GM21367 (cell line): ENCODE results near the gene BOLL.
"Not testable (repeated sequence)": the region's sequence is repeated elsewhere in the genome, so short reads cannot be mapped to it uniquely, and the experiment has no call there.

Experiments used
- ATAC-seq: cut with Tn5 transposase; IDR thresholded peaks from one replicate; pipeline ENCODE4 v1.9.1; 2021; ENCODE audit not compliant: unreplicated experiment

Gene BOLL, protein sequence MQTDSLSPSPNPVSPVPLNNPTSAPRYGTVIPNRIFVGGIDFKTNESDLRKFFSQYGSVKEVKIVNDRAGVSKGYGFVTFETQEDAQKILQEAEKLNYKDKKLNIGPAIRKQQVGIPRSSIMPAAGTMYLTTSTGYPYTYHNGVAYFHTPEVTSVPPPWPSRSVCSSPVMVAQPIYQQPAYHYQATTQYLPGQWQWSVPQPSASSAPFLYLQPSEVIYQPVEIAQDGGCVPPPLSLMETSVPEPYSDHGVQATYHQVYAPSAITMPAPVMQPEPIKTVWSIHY

DNA sequence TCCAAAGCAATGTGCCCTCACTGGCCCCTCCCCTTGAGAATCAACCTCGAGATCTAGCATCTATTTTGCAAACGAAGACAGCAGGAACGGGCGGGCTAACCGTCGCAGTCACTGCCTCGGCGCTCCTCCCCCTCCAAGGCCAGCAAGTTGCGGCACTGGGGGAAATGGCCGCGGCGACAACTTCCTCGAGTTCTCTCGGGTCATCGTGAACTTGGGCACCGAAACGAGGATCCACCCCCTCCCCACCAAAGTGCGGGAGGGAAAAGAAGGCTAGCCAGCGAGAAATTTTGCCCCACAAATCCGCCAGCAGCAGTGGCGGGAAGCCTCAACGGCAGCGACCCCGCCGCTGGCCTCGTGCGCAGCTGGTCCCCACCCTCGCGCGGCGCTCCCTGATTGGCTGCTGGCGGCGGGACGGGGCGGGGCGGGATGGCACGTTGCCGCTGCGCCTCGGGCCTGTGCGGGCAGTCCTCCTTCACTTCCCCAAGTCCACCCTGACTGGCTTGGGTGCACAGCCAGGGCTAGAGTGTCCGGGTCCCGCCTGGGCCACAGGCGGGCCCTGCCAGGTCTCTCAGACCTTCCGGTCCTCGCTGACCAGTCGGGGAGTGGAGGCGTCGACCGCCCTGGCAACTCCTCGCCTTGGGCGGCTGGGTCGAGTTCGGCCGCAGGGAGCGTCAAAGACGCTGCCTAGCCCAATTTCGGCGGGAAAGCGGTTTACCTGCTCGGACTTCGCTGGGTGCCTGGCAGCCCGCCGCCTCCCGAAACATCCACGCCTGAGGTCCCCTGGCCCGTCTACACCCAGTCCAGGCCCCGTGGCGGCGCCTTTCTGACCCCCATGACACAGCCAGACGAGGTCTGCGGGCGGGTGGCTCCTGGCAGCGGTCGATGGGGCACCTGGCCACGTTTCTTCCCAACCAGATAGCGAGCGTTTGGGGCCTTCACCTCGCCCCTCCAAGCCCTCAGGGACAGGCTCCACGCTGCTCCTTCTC is at the start of gene BOLL:
Gene BOLL, minus strand, starts transcription at position 364 of the 986 bp plus-strand sequence. CDS start 3,469 bp downstream, outside the sequence.
- ATAC-seq = no peak

DNA sequence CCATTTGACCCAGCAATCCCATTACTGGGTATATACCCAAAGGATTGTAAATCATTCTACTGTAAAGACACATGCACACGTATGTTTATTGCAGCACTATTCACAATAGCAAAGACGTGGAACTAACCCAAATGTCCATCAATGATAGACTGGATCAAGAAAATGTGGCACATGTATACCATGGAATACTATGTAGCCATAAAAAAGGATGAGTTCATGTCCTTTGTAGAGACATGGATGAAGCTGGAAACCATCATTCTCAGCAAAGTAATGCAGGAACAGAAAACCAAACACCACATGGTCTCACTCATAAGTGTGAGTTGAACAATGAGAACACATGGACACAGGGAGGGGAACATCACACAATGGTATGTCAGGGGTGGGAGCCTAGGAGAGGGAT is 49.7 kb upstream of the BOLL start:
- not testable (repeated sequence) for ATAC-seq

DNA sequence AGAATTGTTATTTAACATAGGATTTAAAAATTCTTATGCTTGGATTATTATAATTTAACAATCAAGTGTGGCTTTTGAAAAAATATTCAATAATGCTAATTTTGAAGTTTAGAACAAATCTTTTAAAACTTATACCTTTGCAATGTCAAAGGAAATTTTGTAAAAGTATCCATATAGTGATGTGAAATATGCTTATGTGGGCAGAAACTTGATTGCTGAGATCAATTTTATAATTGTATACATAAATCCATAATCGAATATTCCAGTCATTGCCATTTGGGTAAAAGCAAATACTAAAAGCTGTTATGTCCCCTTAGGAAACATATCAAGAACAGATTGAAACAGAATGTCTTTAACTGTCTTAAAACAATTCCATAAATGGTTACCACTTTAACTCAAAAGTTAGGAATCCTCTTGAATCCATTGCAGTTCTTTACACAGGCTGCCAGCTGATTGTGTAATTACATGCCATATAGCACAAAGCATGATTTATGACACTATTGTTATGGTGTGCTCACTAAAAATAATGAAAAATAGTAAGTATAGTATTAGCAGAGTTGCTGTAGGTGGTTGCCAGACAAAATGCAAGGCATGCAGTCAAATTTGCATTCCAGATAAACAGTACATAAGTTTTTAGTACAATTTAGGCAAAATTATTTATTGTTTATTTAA is 43.5 kb upstream of the BOLL start:
- ATAC-seq = no peak

DNA sequence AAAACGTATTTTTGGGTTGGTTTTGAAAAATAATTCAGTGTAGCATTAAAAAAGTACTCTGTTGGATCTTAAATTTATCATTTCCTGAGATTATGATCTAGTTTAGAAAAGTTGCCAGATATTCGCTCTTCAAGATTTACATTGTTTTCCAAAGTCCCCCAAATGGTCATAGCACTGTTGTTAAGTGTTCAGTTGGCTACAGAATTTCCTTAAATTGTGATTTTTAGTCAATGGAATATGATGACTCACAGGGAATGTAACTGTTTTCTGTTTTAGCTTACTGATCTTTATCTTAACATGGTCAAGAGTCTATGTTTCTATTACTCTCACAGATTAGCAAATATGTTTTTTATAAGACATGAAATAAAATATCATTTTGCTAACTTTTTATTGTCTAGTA is 42.5 kb upstream of the BOLL start:
- ATAC-seq = no peak

DNA sequence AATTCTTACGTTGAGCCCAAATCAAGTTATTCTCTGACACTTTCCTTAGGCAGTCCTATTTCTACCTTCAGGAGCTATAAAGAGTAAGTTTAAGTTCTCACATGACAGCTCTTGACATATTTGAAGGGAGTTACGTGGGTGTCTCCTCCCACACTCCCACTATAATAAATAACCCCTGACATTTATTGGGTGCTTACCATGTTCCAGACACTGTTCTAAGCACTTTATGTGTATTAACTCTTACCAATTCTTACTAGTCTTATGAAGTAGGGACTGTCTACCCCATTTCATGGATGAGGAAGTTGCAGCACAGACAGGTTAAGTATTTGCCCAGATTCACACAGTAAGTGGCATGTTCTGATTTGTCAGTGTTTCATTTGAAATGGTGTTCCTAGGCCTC is 37.2 kb upstream of the BOLL start:
- no peak for ATAC-seq

DNA sequence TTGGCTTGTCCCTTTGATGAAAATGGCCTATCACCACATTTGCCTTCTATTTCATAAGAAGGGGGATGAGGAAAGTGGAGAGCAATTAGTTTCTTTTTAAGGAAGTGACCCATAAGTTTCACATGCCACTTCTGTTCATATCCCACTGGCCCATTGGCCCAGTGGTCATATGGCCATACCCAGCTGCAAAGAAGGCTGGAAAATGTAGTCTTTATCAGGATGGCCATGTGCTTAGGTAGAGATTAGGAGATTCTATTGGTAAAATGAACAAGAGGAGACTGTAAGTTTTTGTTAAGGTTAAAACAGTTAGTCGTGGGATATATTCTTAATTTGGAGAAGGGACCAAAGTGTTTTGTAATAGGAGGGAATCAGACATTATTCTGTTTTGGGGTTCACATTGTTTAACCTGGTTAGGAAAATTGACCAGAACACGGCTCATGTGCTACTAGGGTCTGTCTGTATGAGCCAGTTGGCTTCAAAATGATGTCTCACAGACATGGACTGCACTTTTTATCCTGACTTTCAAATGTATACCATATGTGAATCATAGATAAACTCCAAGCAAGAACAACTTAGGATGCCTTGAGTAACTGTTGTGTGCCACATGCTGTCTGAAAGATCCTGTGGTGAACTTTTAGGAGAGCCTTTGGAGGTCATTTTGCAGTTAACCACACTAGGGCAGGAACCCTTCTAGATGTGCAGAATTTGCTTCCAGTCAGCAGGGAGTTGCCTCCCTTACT is 36.6 kb upstream of the BOLL start:
- no peak for ATAC-seq

DNA sequence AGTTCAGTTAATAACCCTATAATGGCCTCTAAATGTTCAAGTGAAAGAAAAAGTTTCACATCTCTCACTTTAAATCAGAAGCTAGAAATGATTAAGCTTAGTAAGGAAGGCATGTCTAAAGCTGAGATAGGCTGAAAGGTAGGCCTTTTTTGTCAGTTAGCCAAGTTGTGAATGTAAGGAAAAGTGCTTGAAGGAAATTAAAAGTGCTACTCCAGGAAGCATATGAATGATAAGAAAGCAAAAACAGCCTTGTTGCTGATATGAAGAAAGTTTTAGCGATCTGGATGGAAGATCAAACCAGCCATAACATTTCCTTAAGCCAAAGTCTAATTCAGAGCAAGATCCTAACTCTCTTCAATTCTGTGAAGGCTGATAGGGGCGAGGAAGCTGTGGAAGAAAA is 29.4 kb upstream of the BOLL start:
- ATAC-seq = no peak

DNA sequence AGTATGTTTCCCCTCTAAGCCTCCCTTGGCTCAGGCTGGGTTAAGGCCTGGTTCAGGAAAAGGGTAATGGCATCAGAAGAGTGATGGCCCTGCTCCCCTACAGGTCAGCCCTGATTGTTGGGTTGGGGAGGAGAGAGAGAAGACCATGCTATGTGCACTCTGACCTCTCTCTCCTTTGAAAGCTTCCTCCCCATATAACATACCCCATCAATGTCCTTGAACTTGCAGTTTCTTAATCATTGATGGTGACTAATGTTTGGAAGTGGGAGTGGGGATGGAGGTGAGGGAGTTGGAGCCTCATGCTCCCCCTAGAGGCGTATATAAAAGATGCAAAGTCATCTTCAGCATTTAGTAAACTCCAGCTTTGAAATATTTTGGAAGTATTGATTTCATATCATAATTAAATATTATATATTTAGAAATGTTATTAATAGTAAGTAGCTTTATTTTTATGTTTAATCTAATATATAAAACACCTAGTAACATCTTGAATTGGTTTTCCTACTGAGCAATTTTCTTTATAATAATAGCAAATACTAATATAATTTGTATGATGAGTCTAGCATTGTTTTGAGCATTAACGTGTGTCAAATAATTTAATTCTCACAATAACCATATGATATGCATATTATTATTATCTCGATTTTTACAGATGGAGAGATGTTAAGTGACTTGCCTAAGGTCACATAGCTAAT is 28.1 kb upstream of the BOLL start:
- no peak for ATAC-seq

DNA sequence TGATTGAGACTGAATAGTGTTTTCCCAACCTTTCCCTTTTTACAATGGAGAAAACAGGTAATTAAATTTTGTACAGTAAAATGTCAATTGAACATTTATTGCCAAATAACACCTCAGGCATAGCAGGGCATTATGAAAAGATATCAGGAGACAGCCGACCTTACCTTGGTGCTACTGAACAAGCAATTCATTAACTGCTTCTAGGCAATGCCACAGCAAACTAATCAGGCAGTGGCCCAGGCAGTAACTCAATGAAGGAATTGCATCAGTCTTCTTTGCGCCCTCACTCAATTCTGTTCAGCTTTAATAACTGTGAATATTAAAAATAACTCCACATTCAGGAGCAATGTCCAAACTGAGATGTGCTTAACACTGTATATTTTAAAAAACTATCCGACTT is 25.4 kb upstream of the BOLL start:
- ATAC-seq = no peak

DNA sequence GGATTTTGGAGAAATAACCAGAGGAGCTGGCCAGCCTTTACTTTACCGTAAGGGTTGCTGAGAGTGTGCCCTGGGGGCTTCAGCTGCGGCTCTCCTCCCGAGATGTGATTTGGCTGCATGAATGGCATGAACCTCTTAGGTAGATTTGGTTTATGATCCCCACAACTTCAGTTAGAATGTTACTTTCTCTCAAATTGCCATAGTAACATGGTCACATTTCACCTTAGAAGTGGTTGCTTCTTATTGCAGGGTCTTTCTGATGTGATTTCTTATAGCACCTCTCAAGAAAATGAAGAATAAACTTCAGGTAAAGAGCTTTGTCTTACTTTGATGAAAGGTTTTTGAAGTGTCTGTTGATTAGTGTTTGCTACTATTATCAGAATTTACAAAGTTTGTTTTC is 24.9 kb upstream of the BOLL start:
- ATAC-seq = no peak

DNA sequence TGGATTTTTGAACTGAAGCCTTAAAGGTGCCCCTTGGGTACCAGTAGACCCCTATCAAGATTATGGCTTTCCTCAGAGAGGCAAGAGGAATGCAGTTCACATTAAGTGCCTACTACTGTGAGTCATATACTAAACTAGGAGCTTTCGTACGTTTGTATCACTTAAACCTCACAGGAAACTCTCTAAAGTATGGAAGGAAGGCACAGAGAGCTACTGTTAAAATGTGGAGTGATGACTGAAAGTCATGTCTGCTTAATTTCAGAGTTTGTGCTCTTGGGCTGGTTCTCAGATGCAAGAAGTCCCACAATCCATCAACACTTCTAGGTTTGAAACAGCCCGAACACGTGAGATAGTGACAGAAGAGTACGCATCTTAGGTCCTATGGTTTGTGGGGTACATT is 23.9 kb upstream of the BOLL start:
- no peak for ATAC-seq

DNA sequence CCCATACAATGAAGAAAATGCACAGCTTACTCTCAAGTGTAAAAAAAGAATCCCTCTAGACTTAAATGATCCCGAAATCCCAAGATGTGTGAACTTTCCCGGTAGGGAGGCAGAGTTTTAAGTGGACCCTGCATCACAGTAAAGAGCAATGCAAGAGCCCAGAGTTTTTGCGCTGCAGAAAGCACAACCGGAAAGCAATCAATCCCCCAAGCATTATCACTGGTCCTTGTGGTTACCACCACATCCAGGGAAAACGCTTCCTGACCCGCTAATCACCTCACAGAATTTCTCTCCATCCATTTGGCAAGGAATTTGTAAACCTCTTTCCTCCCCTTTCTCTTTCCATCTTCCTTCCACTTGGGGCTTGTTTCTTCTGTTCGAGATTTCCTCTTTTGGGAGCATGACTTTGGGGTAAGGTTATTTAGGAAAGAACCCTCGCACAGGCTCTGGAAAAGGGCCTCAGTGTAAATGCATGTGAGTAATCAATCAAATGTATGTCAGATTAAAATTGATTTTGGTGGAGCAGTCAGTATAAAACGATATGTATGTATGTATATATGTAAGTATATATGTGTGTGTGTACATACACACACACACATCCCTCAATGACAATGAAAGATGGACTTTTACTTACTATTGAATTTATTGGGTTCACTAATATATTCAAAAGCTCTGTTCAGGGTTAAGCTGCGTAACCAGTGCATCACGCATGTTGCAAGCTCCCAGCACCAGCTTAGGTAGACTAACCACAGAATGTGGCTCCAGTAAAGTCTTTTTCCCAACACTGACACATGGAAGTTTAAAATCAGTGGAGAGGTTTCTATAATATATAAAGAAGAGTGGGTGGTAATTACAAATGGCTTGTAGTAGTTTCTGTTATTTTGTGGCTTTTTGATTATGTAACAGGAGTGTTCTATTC is 20.9 kb upstream of the BOLL start:
- ATAC-seq = no peak

DNA sequence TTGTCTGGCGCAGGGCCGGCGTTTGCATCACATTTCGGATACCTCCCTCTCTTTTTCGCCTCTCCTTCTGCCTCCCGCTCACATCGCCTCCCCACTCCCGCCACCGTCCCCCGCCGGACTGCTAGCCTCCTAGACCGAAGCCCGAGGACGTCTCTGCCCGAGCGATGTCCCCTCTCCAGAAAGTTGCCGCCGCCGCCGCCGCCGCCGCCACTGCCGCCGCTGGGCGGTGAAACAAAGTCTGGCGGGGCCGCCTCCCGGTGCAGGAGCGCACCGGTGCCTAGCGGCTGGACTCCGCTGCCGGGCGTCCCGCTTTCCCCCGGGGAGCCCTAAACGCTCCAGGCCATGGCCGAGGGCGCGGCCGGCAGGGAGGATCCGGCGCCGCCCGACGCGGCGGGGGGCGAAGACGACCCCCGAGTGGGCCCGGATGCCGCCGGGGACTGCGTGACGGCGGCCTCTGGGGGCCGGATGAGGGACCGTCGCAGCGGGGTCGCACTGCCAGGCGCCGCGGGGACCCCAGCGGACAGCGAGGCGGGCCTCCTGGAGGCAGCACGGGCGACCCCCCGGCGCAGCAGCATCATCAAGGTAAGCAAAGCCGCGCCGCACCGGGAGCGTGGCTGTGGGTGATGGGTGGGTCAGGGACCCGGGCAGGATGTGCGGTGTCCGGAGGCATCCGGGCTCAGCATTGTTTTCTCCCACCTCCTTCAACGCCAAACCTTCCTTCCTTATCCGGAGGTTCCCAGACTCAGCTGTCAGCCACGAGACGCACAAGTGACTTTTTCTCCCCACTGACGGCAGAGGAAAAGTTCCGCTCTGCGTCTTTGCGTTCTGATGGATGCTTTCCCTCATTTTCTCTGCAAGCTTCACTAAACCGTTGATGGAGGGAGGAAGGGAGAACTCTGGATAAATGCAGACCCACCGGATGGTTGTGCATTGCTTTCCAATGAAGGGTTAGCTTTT is 19.9 kb upstream of the BOLL start:
- peak; percentile 15 for ATAC-seq

DNA sequence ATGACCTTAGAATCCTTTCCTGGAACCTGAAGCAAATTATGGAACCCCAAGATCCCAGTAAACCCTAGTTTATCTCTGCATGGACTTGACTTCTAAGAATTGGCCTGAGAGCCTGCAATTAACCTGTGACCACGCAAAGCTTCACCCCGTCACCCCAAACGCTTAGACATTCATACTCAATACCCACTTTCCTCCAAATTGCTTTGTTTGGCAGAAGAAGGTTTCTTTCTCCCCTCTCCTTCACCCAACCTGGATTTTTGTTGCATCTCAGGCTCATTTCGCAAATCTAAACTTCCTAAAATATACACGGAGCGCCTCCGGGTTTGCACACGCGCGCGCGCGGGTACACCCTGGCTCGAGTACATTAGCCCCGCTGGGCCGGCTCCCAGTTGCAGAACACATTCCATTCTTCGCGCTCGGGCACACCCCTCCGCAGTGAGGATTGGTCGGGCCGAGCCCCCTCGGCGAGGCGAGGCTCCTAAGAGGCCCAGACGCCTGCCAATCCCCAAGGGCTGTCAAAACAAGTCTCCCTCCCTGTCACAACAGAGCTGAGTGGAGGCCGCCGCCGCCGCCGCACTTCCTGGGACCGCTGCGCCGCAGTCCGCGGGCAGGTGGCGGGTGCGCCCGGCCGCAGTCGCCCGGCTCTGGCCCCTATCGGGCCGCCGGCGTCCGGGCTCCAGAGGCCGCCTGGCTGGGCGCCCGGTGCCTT is 19.1 kb upstream of the BOLL start, which contains the start of gene PLCL1:
Gene PLCL1, plus strand, starts transcription at position 545 of the 709 bp plus-strand sequence.
- ATAC-seq = peak; percentile 100

DNA sequence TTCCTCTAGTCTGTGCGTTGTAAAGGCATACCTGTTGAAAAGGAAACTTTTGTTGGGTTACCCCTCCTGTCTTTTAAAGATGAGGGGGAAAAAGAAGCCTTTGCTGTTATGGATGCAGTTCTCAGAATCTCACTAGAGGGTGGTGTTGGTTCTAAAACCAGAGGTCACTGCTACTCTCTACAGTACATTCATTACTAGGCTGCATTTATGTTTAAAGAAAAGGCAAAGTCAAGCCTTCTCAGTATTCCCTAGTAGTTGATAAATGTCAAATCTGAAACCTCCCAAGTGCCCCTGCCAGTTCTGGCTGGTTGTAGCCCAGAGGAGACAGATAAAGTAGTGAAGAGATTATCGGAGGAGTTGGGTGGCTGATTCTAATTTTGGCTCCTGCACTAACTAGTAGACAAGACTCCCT is 17.9 kb upstream of the BOLL start:
- no peak for ATAC-seq

DNA sequence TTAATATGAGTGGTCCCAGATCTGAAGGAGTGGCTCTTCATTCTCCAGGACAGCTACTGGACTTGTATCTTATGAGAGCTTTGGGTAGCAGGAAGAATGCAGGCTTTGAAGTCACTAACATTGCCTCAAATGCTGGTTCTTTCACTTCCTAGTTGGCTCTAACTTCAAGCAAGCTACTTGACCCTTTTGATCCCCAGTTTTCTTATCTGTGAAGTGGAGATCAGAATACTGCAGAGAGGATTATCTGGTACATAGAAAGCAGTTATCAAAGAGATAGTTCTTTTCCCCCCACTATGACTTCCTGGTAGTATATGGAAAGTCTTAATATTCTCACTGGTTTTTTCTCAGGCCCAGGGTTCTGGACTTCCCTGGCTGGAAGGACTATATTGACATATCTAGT is 15.9 kb upstream of the BOLL start:
- no peak for ATAC-seq

DNA sequence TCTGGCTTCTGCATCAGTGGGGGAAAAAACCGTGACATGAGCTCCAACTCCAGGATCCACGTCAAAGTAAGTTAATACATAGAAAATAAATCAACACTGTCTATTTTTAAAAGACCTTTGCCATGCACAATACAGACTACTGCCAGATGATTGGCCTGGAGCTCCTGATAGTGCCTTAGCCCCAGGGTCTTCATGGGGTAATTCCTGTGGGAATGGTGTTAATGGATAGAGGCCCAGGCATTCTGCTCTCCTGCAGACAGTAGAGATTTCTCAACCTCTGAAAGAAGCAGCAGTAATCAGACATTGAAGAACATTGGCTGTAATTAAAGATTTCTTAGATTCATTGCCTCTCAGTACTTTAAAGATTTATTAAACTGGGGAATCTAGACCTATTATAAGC is 15.0 kb upstream of the BOLL start:
- no peak for ATAC-seq
